ENCODE data around the gene DMRTA1. TPM values are rescaled to one million over a fixed set of nuclear protein-coding genes. Genes with fewer than 3 reads are reported as not detected.

The DMRTA1 gene
- total and polyA plus RNA-seq, 8 donors = 1.2 to 6.1 (median 1.8) TPM; not detected in 1

GRCh38 chr9:22454016-22454415 is 7.4 kb downstream of the DMRTA1 start:
- no peak for DNase-seq
- no peak overlapping the region for H3K4me3 ChIP-seq
- TF ChIP-seq CTCF (IDR thresholded peaks at IDR 0.05) (no peak), EP300 (IDR thresholded peaks at IDR 0.05) (no peak), POLR2A (IDR thresholded peaks at IDR 0.05) (no peak), POLR2AphosphoS5 (IDR thresholded peaks at IDR 0.05) (no peak)
- intact Hi-C loops (cut with DNase I; ENCODE audit: low total_unique reads) = no loop called here
- H3K4me1 ChIP-seq = peaks cover 0 to 20% (median 6%) of the 10 kb centered on the region in 4 donors
- H3K27ac ChIP-seq = no peak overlapping the region
- no peaks in the 10 kb centered on the region for H3K27me3 ChIP-seq
- H3K36me3 ChIP-seq = no peaks in the 10 kb centered on the region
- H3K9me3 ChIP-seq = no peaks in the 10 kb centered on the region
- WGBS, 5 donors = 0 to 43% (median 30%) methylated on average over 1 of the region's 1 CpG

- H3K36me3 ChIP-seq = no peaks in the 10 kb centered on the region
- 17 to 40% (median 31%) methylated on average over 4 of the region's 4 CpGs for WGBS, 5 donors
- H3K27ac ChIP-seq = no peak overlapping the region
- intact Hi-C loops (cut with DNase I; ENCODE audit: low total_unique reads) = loop anchor here (5.0 kb wide), 1 partner anchor 148 kb away; no protein-coding TSS in a partner anchor
- no peaks in the 10 kb centered on the region for H3K9me3 ChIP-seq
- H3K4me3 ChIP-seq = no peak overlapping the region
- TF ChIP-seq POLR2AphosphoS5 (IDR thresholded peaks at IDR 0.05) (no peak), CTCF (IDR thresholded peaks at IDR 0.05) (no peak), POLR2A (IDR thresholded peaks at IDR 0.05) (no peak), EP300 (IDR thresholded peaks at IDR 0.05) (no peak)
- DNase-seq = no peak
- H3K27me3 ChIP-seq = no peaks in the 10 kb centered on the region
- H3K4me1 ChIP-seq = peaks cover 0 to 8% (median under 1%) of the 10 kb centered on the region in 4 donors
Measured at GRCh38 chr9:22455181-22455580, 8.6 kb downstream of the DMRTA1 start.

GRCh38 chr9:22457448-22457847 is 10.8 kb downstream of the DMRTA1 start:
- no peaks in the 10 kb centered on the region for H3K27me3 ChIP-seq
- no peak overlapping the region for H3K4me3 ChIP-seq
- H3K36me3 ChIP-seq = no peaks in the 10 kb centered on the region
- intact Hi-C loops (cut with DNase I; ENCODE audit: low total_unique reads) = loop anchor here (5.0 kb wide), 1 partner anchor 150 kb away; no protein-coding TSS in a partner anchor
- TF ChIP-seq POLR2A (IDR thresholded peaks at IDR 0.05) (no peak), POLR2AphosphoS5 (IDR thresholded peaks at IDR 0.05) (no peak), CTCF (IDR thresholded peaks at IDR 0.05) (no peak), EP300 (IDR thresholded peaks at IDR 0.05) (no peak)
- H3K9me3 ChIP-seq = no peaks in the 10 kb centered on the region
- H3K27ac ChIP-seq = no peak overlapping the region
- no peak for DNase-seq
- WGBS, 5 donors = 87 to 100% (median 92%) methylated on average over 1 of the region's 1 CpG
- peaks cover 0 to 3% (median 0%) of the 10 kb centered on the region in 4 donors for H3K4me1 ChIP-seq

- Histone ChIP-seq H3K4me1 (no peaks in the 10 kb centered on the region), H3K27ac (no peak overlapping the region), H3K4me3 (no peak overlapping the region), H3K27me3 (no peaks in the 10 kb centered on the region), H3K9me3 (no peaks in the 10 kb centered on the region), H3K36me3 (no peaks in the 10 kb centered on the region)
- TF ChIP-seq CTCF (IDR thresholded peaks at IDR 0.05) (no peak), POLR2AphosphoS5 (IDR thresholded peaks at IDR 0.05) (no peak), POLR2A (IDR thresholded peaks at IDR 0.05) (no peak), EP300 (IDR thresholded peaks at IDR 0.05) (no peak)
- intact Hi-C loops (cut with DNase I; ENCODE audit: low total_unique reads) = no loop called here
- no peak for DNase-seq
- WGBS, 5 donors = 13 to 39% (median 32%) methylated on average over 1 of the region's 1 CpG
Measured at GRCh38 chr9:22463205-22463604, 16.6 kb downstream of the DMRTA1 start.
